Measurements from ENCODE around the gene SLC37A3.
"Not testable (repeated sequence)": the region's sequence is repeated elsewhere in the genome, so short reads cannot be mapped to it uniquely, and the experiment has no call there.

Gene SLC37A3

GRCh38 chr7:140324714-140325113 is 73.6 kb downstream of the SLC37A3 start:
- DNase-seq (ENCODE audit: low read depth) = no peak
- no peak overlapping the region for H3K4me3 ChIP-seq (ENCODE audit: low read depth, low read length)
- no peak for TF ChIP-seq CTCF (IDR thresholded peaks at IDR 0.05; ENCODE audit: insufficient read depth, low read depth, low read length, missing control alignments)

GRCh38 chr7:140322759-140323158 is 75.6 kb downstream of the SLC37A3 start:
- TF ChIP-seq CTCF (IDR thresholded peaks at IDR 0.05; ENCODE audit: insufficient read depth, low read depth, low read length, missing control alignments) = no peak
- DNase-seq (ENCODE audit: low read depth) = no peak

GRCh38 chr7:140320078-140320477 is 78.3 kb downstream of the SLC37A3 start:
- H3K4me3 ChIP-seq (ENCODE audit: low read depth, low read length); DNase-seq (ENCODE audit: low read depth): not testable (repeated sequence)

More at GRCh38 chr7:140322759-140323158, 75.6 kb downstream of the SLC37A3 start:
- no peak overlapping the region for H3K4me3 ChIP-seq (ENCODE audit: low read depth, low read length)

GRCh38 chr7:140317999-140318398 is 80.3 kb downstream of the SLC37A3 start:
- TF ChIP-seq CTCF (IDR thresholded peaks at IDR 0.05; ENCODE audit: insufficient read depth, low read depth, low read length, missing control alignments) = no peak
- H3K4me3 ChIP-seq (ENCODE audit: low read depth, low read length) = no peak overlapping the region
- no peak for DNase-seq (ENCODE audit: low read depth)

- DNase-seq (ENCODE audit: low read depth) = no peak
- H3K4me3 ChIP-seq (ENCODE audit: low read depth, low read length) = no peak overlapping the region
- TF ChIP-seq CTCF (IDR thresholded peaks at IDR 0.05; ENCODE audit: insufficient read depth, low read depth, low read length, missing control alignments) = no peak
Observed at GRCh38 chr7:140317597-140317996, 80.7 kb downstream of the SLC37A3 start.

GRCh38 chr7:140316165-140316661 is 82.1 kb downstream of the SLC37A3 start:
- DNase-seq (ENCODE audit: low read depth) = no peak

GRCh38 chr7:140315498-140316164 is 82.7 kb downstream of the SLC37A3 start:
- no peak for DNase-seq (ENCODE audit: low read depth)
- H3K4me3 ChIP-seq (ENCODE audit: low read depth, low read length) = no peak overlapping the region
- no peak for TF ChIP-seq CTCF (IDR thresholded peaks at IDR 0.05; ENCODE audit: insufficient read depth, low read depth, low read length, missing control alignments)

More at GRCh38 chr7:140316165-140316661, 82.1 kb downstream of the SLC37A3 start:
- TF ChIP-seq CTCF (IDR thresholded peaks at IDR 0.05; ENCODE audit: insufficient read depth, low read depth, low read length, missing control alignments) = no peak
- H3K4me3 ChIP-seq (ENCODE audit: low read depth, low read length) = no peak overlapping the region

All from GM12865 (cell line).